ENCODE measurements around the gene BSPRY.
A peak's percentile ranks its signal among the peaks of the same experiment; 100 is the strongest.

Gene BSPRY

DNA sequence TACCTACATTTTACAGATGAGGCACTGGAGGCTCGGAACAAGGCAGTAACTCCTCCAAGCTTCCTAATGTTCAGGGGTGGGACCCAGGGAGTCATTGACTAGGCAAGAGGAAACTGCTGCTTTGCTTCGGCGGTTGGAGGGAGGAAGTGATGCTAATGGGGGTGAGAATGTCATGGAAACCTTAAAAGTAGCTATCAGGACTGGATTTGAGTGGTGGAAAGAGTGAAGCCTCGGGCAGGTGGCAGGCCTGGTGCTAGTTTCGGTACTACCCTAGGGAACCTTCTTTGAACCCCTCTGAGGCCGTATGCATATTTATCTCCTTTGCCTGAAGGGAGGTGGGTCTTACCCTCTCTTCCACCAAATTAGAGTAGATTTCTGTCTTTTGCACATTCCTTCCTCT is 1.6 kb downstream of the BSPRY start:
- DNase-seq (ENCODE audit: low read depth in 1 of 2, low spot score in 1 of 2), result peak; percentile 55 to 68

DNA sequence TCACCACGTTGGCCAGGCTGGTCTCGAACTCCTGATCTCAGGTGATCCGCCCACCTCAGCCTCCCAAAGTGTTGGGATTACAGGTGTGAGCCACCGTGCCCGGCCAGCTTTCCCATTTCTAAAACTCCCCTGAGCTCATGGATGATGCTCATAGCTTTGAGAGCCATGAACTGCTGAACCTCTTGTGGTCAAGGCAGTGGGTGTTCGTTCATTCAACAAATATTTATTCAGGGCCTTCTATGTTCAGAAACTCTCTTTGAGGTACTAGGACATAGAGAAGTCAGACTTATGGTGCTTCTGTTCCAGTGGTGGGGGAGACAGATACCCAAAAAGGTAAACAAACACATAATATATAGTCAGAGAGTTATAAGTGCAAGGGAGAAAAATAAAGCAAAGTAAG is 2.7 kb downstream of the BSPRY start:
- no peak for TF ChIP-seq GABPA (IDR thresholded peaks at IDR 0.05; ENCODE audit: low read depth)
- no peak for TF ChIP-seq POLR2AphosphoS5 (IDR thresholded peaks at IDR 0.05; ENCODE audit: low read depth)
- TF ChIP-seq, protein P1, sequence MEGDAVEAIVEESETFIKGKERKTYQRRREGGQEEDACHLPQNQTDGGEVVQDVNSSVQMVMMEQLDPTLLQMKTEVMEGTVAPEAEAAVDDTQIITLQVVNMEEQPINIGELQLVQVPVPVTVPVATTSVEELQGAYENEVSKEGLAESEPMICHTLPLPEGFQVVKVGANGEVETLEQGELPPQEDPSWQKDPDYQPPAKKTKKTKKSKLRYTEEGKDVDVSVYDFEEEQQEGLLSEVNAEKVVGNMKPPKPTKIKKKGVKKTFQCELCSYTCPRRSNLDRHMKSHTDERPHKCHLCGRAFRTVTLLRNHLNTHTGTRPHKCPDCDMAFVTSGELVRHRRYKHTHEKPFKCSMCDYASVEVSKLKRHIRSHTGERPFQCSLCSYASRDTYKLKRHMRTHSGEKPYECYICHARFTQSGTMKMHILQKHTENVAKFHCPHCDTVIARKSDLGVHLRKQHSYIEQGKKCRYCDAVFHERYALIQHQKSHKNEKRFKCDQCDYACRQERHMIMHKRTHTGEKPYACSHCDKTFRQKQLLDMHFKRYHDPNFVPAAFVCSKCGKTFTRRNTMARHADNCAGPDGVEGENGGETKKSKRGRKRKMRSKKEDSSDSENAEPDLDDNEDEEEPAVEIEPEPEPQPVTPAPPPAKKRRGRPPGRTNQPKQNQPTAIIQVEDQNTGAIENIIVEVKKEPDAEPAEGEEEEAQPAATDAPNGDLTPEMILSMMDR (IDR thresholded peaks at IDR 0.05; ENCODE audit: insufficient read depth, low read length), result no peak
- TF ChIP-seq, protein P2, sequence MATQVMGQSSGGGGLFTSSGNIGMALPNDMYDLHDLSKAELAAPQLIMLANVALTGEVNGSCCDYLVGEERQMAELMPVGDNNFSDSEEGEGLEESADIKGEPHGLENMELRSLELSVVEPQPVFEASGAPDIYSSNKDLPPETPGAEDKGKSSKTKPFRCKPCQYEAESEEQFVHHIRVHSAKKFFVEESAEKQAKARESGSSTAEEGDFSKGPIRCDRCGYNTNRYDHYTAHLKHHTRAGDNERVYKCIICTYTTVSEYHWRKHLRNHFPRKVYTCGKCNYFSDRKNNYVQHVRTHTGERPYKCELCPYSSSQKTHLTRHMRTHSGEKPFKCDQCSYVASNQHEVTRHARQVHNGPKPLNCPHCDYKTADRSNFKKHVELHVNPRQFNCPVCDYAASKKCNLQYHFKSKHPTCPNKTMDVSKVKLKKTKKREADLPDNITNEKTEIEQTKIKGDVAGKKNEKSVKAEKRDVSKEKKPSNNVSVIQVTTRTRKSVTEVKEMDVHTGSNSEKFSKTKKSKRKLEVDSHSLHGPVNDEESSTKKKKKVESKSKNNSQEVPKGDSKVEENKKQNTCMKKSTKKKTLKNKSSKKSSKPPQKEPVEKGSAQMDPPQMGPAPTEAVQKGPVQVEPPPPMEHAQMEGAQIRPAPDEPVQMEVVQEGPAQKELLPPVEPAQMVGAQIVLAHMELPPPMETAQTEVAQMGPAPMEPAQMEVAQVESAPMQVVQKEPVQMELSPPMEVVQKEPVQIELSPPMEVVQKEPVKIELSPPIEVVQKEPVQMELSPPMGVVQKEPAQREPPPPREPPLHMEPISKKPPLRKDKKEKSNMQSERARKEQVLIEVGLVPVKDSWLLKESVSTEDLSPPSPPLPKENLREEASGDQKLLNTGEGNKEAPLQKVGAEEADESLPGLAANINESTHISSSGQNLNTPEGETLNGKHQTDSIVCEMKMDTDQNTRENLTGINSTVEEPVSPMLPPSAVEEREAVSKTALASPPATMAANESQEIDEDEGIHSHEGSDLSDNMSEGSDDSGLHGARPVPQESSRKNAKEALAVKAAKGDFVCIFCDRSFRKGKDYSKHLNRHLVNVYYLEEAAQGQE (IDR thresholded peaks at IDR 0.05; ENCODE audit: insufficient replicate concordance, low read depth), result no peak
- no peak for TF ChIP-seq SPI1 (IDR thresholded peaks at IDR 0.05; ENCODE audit: borderline replicate concordance, low read depth)
- no peak overlapping the region for H3K4me3 ChIP-seq (replicated peaks; ENCODE audit: insufficient read depth, low read length)
- no peak overlapping the region; the same call in 1 of the 2 replicates for H3K27ac ChIP-seq (replicated peaks)
- no peaks in the 10 kb centered on the region for H3K27me3 ChIP-seq (ENCODE audit: insufficient read depth, poor library complexity, severe bottlenecking)
- DNase-seq (ENCODE audit: low read depth in 1 of 2, low spot score in 1 of 2), result no peak

More for the DNA sequence above, 1.6 kb downstream of the BSPRY start:
- Histone ChIP-seq H3K27me3 (ENCODE audit: insufficient read depth, poor library complexity, severe bottlenecking) (no peaks in the 10 kb centered on the region), H3K27ac (replicated peaks) (peak overlapping the region; percentile 68), H3K4me3 (replicated peaks; ENCODE audit: insufficient read depth, low read length) (no peak overlapping the region)
- TF ChIP-seq, protein P1 (IDR thresholded peaks at IDR 0.05; ENCODE audit: insufficient read depth, low read length), result no peak
- TF ChIP-seq GABPA (IDR thresholded peaks at IDR 0.05; ENCODE audit: low read depth), result no peak
- TF ChIP-seq SPI1 (IDR thresholded peaks at IDR 0.05; ENCODE audit: borderline replicate concordance, low read depth), result peak; percentile 91
- TF ChIP-seq POLR2AphosphoS5 (IDR thresholded peaks at IDR 0.05; ENCODE audit: low read depth), result peak; percentile 53; the same call in 1 of the 2 replicates

DNA sequence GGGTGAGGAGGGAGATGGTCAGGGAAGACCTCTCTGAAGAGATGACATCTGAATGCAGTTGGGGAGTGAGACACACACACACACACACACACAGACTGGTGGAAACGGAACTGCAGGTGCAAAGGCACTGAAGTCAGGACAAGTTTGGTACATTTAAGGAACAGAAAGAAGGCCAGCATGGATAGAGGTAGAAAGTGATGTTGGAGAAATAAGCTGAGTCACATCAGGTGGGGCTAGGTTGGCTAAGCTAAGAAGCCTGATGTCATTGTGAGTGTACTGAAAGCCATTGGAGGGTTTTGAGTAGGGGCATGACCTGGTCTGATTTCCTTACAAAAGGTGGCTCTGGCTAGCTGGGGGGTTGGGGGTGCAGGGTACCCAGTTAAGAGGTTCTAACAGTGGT is 3.1 kb downstream of the BSPRY start:
- Histone ChIP-seq H3K27me3 (ENCODE audit: insufficient read depth, poor library complexity, severe bottlenecking) (no peaks in the 10 kb centered on the region), H3K4me3 (replicated peaks; ENCODE audit: insufficient read depth, low read length) (no peak overlapping the region), H3K27ac (replicated peaks) (no peak overlapping the region)
- TF ChIP-seq, protein P2 (IDR thresholded peaks at IDR 0.05; ENCODE audit: insufficient replicate concordance, low read depth), result no peak
- no peak for TF ChIP-seq POLR2AphosphoS5 (IDR thresholded peaks at IDR 0.05; ENCODE audit: low read depth)
- no peak for TF ChIP-seq GABPA (IDR thresholded peaks at IDR 0.05; ENCODE audit: low read depth)
- TF ChIP-seq SPI1 (IDR thresholded peaks at IDR 0.05; ENCODE audit: borderline replicate concordance, low read depth), result no peak
- TF ChIP-seq, protein P1 (IDR thresholded peaks at IDR 0.05; ENCODE audit: insufficient read depth, low read length), result no peak
- no peak for DNase-seq (ENCODE audit: low read depth in 1 of 2, low spot score in 1 of 2)

DNA sequence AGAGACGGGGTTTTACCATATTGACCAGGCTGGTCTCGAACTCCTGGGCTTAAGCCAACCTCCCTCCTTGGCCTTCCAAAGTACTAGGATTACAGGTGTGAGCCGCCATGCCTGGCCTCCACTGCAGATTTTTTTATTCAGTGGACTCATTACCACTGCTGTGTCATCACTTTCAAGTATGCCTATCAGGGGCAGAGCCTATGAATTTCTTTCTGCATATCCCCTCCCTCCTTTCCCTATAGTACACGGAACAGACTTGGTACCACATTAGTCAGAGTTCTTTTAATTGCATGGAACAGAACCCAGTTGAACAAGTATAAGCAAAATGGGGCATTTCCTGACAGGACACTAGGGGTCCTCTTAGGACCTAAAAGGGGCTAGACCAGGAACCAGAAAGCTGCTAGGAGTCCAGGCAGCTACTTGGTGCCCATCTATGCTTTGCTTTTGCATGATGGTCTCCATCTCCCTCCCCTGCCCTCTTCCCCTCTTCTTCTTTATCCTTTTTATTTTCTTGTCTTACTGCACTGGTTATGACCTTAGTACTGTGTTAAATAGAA is 5.8 kb downstream of the BSPRY start:
- TF ChIP-seq, protein P2 (IDR thresholded peaks at IDR 0.05; ENCODE audit: insufficient replicate concordance, low read depth), result no peak
- TF ChIP-seq SPI1 (IDR thresholded peaks at IDR 0.05; ENCODE audit: borderline replicate concordance, low read depth) (no peak), POLR2AphosphoS5 (IDR thresholded peaks at IDR 0.05; ENCODE audit: low read depth) (no peak), GABPA (IDR thresholded peaks at IDR 0.05; ENCODE audit: low read depth) (no peak)
- TF ChIP-seq, protein P1 (IDR thresholded peaks at IDR 0.05; ENCODE audit: insufficient read depth, low read length), result no peak
- Histone ChIP-seq H3K27me3 (ENCODE audit: insufficient read depth, poor library complexity, severe bottlenecking) (no peaks in the 10 kb centered on the region), H3K27ac (replicated peaks) (no peak overlapping the region), H3K4me3 (replicated peaks; ENCODE audit: insufficient read depth, low read length) (no peak overlapping the region)
- DNase-seq (ENCODE audit: low read depth in 1 of 2, low spot score in 1 of 2), result no peak

Measured in HL-60 (cell line).